Activated CD4-positive, alpha-beta T cell treated with anti-CD3 and anti-CD28 coated beads for 24 hours (primary cell): ENCODE data around the gene HAUS7.

Source experiments
- DNase-seq, 2 donors: peaks; one replicate each; pipeline ENCODE4 v3.0.0-alpha.2; 2020; ENCODE audit warnings: low read depth in 2 of 2

The HAUS7 gene

DNA sequence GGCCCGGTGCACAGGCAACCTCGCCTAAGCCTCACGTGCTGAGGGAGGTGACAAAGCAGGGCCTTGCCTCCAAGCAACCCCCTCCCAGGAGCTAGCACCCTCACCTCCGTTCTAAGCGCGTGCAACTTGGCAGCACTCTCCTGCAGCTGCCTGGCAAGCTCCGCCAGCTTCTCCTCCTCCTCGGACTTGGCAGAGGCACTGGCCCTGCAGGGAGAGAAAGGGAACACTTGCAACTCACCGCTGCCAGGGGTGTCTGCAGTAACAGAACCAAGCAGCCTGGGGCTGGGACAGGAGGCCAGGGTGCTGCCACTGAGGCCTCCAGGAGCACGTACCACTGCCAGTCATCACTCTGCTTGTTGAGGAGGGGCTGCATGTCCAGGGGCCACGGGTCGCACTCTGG is 14.2 kb downstream of the HAUS7 start:
- no peak for DNase-seq

DNA sequence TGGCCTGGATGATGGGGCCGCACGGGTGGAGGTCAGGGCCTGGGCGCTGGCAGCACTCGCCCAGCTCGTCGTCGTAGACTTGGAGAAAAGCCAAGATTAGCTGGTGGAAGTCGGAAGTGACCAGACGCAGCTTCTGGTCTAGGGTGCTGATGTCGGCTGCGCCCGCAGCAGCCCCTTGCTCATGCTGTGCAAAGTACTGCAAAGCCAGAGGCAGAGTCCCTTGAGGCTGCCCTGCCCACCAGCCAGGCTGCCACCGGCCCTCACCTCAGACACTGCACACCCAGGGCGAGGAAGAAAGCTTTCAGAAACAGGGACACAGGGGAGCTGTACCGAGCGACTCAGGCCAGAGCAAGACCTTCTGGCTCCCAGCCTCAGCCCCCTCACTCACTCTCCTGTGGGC is 14.8 kb downstream of the HAUS7 start:
- no peak for DNase-seq

DNA sequence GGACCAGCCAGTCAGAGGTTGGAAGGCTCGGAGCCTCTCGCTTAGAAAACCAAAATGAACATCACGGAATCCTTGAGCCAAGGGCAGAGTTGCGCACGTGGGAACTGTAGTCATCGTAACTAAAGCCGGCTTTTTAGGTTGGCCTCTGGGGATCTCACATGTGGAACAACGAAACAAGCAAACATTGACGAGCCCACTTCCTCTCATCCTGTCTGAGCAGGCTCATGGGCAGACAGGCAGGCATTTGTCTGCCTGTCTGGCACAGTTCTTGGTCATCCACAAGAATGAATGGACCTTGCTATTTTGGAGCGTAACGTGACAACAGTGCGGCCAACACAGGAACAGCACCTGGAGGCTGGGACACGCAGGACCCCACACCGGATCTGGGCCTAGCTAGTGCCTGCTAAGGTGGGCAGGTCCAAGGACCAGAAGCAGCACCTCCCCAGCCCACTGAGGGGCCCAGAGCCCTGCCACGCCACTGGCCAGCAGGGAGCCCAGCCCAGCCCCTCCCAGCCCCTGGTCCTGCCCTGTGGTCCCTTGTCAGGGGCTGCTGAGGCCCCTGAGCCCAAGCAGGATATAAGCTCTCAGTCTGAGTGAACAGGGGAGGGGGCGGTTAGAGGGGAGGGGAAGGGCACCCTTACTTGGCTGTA is 15.3 kb downstream of the HAUS7 start:
- no peak for DNase-seq

DNA sequence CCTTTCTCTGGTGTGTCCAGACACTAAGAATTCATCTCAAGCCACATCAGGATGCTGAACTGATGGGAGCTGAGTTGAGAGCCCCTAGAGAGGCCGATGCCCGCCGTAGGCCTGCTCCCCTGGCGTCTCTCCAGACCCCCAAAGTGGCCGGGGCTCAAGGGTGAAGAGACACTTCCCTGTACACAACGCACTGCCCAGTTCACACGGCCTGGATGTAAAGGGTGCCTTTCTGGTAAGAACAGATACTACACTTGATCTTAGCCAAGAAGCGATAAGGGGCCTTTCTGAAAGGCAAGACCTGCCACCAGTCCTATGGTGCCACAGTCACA is 19.5 kb downstream of the HAUS7 start:
- DNase-seq = no peak

DNA sequence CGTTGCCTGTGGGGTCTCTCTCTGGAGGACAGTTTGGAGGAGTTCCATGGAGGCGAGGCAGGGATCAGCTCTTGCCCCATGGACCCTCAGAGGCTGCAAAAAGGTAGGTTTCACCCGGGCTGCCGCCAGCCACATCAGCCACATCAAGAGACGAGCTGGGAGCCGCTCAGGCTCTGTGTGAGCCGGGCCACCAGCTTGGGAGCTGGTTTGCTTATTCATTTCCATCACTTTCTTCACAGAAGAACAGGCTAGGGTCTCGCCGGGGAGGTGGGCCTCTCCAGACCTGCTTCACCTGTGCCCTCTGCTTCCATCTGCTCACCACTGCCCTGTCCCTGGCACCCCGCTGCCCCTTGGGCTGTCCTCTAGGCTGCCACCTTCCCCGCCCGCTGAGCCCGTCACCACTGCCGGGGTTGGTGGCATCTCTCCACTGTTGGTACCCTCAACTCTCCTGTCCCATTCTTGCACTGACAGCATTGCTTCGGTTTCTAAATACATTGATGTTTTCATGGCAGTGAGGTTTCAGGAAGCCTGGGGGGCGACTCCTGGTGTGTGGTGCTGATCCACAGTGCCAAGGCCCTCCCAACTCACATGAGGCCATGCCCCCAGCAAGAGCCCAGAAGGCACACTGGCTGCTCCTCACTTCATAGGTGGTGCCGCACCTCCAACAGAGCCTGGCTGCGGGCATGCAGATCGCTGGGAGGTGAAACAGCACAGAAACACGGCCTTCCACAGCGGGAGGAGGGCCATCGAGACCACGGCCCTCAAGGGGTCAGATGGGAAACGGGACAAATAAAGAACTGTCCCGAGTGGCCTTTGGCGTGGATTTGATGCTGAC is 20.0 kb downstream of the HAUS7 start:
- no peak for DNase-seq

DNA sequence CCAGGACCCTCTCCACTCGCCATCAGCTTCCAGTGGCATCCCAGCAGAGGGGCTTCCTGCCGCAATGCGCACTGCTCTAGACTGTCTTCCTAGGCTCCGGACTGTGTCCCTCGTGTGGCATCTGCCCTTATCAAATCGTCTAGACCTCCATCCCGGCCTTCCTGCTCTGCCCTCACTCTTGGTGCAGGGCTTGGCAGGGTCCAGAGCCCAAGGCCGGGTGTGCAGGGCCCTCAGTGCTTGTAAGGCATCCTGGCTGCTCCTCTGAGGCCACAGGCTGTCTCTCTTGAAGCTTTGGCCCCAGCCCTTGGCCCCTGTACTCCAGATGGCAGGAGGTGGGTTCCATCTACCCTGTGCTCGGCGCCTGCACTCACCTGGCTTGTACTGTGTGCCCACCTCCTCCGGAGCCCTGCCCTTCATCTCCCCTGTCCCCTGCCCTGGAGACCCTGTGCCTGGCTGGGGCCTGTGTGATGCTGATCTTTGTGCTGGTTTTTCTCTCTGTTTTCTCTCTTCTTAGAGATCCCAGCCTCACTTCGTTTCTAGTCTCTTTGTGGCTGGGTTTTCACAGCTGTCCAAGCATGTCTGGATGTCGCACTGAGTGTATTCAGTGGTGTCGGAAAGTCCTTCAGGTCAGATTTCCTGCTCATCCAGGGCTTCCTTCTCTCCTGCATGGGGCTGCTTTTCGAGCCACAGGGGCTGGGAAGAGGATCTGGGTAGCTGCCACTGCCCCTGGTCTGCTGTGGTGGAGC is 20.8 kb downstream of the HAUS7 start:
- no peak for DNase-seq

DNA sequence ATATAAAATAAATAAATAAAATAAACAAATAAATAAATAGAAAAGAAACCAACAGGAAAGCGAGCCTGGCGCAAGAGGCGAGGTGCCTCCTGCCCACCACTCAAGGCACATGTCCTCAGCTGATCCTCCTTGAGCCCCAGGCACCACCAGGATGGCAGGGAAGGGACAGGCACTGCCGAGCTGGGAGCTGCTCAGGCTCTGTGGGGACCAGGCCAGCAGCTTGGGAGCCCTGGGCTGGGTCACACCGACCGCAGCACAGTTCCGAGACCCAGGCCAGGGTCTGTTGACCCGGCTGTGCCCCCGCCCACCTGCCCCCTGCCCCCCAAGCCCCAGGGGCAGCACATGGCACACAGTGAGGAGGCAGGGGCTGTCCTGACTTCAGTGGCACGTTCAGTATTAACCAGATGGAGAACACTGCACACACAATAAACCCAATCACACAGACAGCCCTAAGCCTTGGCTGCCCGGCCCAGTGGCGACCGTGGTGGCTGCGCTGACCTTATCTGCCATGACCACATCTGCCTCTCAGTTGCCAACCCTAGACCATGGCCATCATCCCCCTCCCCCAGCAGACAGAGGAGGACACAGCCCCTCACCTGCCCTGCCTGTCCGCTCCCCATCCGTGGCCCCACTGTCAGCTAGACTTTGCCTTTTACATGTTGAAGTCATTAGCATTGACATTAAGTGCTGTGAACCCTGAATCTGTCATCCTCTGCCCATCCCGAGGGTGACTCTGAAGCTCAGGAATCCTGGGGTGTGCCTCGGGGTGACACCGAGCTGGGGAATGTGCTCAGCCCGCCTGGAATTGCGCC is 21.6 kb downstream of the HAUS7 start:
- DNase-seq = no peak

DNA sequence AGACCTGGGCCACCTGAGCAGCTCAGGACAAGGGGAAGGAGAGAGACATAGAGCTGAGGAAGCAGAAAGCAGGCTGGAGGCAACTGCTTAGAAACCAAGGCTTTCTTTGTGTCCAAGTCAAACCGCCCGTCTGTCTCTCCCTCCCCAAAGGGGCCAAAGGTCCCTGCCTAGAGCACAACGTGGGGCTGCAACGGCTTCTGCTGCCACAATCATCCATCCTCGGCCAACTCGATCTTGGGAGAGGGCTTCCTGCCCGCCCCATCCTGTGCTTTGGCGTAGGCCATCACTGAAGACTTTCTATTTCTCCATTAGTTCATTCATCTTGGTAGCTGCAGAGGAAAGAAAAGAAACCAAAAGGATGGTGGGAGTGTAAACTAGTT is 22.8 kb downstream of the HAUS7 start:
- no peak for DNase-seq

DNA sequence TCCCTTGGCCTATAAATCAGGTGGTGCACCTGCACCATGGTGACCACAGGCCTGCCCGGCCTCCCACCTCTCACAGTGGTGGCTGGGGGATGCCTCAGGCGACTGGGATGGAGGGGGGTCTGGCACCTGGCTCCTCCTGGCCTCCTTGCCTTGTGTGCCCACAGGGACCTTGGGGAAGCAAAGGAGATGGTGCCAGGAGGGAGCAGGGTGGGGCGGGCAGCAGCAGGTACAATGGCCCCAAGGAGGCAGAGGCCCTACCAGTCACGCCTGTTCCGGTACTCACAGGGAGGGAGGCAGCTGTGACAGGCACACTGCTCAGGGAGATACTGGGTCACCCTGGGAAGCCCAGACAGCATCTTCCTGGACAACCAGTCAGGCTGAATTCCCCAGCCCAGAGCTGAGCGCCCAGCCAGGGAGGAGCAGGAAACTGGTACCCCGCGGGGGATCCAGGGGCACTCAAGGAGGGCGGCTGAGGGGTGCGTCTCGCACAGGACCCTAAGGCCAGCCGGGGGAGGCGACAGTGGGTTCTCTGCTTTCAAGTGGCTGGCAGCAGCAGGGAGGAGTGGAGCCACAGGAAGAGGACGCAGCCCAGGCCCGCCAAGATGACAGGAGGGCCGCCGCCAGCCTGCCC is 23.3 kb downstream of the HAUS7 start:
- no peak for DNase-seq

DNA sequence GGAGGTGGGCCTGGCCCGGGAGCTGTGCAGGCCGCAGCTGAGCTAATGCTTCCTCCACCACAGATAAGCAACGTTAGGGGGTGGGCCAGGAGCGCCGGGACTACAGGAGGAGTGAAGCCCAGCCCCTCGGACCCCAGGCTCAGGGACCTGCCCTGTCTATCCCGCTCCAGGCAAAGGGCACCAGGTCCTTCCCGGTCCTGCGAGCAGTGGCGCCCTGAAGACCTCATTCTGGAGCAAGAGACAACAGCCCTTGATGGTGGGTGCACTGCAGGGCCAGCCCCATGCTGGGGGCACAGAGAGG is 23.8 kb downstream of the HAUS7 start:
- DNase-seq = no peak

DNA sequence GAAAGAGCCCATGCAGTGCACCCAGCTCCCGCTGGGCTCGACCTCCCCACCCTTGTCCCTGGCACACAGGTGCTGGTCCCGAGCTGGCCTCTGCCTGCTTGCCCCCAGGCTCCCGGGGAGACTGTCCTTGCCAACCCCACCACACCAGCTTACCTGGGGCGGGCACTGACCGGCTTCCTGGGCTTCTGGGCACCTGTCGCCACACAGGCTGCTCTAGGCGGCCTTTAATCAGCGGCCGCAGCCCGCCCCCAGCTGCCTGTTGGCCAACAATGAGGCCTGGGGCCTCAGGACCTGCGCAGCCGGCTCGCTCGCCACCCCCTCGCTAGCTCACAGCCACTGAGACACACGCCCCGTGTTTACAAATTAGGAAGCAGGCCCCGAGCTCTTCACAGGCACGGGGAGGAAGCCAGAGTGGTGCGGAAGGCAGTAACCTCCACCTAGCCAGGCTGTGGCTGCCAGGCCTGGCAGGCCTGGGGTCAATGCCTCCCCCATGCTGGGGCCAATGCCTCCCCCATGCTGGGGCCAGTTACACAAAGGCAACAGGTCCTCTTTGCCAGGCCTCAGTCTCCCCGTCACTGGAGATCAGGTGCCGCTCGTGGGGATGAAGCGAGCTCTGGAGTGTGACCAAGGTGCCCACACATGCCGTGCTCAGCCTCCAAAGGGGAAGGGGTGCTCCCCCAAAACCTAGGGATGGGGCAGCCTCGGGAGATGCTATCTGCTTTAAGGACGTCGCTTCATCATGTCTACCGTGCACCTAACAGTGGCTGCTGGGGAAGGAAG is 24.3 kb downstream of the HAUS7 start, which contains the start of gene TREX2:
TREX2 (minus strand) TSS at position 201 of the 780 bp plus-strand sequence. CDS start 626 bp downstream, outside the sequence.
- DNase-seq = no peak

DNA sequence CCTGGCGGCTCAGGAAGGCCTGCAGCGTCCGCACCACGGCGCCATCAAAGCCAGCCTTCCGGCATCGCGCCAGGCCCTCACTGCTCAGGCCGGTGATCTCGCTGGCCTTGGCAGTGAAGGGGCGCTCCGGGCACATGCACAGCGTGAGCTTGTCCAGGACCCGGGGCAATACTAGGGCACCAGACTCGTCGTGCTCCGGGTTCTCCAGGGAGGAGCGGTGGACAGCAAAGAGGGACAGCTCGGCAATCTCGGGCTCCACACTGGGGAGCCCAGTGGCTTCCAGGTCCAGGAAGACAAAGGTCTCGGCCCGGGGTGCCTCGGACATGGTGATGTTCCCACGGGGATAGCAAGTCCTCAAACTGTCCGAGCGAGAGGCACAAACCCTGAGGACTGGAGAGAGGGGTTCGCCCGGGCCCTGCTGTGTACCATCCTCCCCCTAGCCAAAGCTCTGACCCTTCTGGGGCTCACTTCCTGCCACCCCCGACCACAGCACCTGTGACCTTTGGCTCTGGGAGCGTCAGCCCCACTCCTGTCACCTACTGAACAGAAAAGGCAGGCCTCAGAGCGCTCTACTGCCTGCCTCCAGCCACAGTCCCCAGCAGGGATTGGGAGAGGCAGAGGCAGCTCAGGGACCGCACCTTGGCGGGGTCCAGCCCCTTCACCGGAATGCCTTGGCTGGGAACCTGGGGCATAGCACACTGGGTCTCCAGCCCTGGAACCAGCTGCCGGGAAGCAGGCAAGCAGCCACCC is 25.1 kb downstream of the HAUS7 start:
- no peak for DNase-seq

DNA sequence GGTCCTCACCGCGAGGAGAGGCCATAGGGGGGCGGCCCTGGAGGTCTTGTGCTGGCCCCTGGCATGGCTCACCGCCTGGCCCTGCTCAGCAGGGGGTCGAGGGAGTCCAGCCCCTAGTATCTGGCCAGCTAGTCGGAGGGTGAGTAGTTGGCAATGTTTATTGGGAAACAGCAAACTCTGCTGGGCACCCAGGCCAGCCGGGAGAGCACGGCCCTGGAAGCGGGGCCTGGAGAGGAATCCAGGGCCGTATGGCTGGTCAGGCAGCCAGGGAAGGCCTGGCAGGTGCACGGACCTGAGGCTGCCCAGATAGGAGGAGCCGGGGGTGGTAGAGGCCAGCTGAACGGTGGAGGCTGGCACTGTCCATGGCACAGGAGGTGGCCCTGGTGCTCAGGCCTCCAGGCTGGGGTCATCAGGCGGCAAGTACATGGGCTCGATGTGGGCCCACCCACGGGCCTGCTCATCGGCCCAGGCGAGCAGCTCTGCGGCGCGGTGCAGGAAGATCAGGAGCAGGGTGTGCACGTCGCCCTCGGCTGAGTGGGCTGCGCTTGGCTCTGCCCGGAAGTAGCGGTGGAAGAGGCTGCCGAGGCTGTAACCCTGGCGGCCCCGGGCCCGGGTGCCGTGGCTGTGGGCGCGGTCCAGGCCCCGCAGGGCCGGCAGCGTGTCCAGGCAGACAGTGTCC is 25.9 kb downstream of the HAUS7 start:
- DNase-seq = no peak

DNA sequence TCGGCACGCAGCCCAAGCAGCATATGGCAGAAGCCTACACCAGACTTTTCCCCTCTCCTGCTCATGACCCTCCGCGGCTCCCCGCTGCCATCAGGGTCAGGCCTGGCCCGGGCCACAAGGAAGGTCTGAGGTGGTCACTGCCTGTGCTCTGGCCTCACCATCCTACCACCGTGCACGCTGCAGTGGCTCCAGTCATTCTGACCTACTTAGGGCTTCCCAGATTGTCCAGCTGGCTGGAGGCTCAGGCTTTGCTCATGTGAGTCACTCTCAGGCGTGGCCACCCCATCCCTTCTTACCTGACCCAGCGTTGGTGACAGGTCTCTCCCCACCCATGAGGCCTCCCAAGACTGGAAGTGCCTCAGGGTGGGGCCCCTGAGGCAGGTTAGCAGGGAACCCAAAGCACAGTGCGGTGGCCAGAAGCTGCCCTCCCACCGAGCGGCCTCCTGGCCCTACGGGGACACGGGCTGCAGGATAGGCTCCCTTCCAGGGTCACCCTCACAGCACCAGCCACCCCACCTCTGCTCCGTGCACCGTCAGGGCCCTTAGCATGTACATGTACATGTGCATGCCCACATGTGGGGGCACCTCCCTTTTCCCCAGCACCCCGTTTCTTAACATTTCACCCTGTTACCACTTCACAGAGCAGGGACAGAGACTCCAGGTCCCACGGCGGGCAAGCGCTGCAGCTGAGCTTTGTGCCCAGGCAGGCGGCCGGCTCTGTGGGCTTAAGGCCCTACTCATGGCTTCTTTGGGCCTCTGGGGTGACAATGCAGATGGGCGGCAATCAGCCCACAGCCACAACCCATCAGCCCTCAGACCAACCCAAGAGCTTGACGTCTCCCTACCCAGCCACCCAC is 26.7 kb downstream of the HAUS7 start:
- DNase-seq = no peak

DNA sequence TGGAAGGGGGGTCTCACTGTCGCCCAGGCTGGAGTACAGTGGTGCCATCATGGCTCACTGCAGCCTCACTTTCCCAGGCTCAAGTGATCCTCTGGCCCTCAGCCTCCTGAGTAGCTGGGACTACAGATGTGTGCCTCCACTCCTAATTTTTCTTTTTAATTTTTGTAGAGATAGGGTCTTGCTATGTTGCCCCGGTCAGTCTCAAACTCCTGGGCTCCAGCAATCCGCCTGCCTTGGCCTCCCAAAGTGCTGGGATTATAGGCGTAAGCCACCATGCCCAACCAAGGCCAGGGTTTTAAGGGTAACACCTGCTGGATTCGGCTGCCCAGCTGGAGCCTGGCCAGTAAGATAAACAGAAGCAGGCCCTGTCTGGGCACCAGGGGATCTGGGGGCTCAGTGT is 27.9 kb downstream of the HAUS7 start:
- DNase-seq = no peak

DNA sequence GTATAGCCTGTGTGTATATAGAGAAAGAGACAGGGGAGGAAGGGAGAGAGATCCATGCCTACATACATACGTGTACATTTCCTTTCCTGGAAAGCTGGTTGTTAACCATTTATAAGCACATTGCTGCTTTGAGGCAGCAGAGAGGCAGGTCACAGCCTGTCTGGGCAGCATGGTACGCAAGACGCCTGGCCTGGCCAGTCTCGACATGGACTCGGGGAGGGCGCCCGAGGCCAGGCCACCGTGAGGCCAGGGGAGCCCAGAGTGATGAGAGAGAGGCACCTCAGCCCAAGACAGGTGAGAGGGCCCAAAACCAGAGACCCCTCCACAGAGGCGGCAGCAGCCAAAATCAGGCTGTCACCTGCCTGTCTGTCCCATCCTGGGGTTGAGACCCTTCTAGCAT is 28.4 kb downstream of the HAUS7 start:
- DNase-seq = no peak

DNA sequence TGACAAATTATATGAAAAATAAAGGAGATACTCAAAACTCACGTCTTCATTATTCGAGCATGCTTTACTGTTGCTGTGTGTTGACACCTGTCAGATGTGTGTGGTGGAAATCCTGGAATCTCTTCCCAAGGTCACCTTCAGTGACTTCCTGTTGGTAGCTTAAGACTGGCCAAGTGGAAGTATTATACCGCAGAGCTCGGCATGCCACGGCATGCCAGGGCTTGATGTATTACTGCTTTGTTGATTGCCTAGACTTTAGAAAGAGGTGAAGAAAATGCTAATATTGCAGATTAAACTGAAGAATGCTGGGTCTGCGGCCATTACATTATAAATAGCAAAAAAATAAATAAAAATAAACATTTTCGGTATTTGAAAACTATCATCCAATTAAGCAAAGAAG is 29.1 kb downstream of the HAUS7 start:
- no peak for DNase-seq

DNA sequence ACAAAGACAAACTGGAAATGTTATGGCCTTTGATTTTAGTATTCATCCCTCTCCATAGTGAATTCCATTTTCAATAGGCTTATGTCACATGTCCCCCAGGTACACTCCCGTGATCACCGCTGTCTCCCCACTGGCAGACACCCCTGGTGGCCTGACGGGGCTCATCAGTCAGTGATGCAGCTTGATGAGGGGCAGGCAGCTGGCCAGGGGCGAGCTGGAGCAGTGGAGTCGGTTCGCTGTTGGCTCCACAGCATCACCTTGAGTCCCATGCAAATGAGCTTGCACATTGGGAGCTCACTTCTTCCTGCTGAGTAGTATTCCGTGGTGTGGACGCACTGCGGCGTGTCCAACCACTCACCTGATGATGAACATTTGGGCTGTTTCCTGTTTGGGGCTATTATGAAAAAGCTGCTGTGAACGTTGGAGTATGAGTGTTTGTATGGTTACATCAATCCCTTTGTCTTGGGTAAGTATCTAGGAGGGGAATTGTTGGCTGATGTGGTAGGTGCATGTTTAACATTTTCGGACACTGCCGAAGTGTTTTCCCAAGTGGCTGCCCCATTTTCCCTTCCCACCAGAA is 29.7 kb downstream of the HAUS7 start:
- DNase-seq = no peak
